ENCODE data around the gene MAFB.

GRCh38 chr20:40637176-40637575 lies 51.9 kb downstream of the MAFB start:
- TF ChIP-seq POLR2A (IDR thresholded peaks at IDR 0.05): no peak
- TF ChIP-seq CTCF (IDR thresholded peaks at IDR 0.05): no peak
